RWPE1 (cell line): ENCODE data around the gene EPB42.

ENCODE experiments used
- CTCF ChIA-PET: fragments of 350-600 bp; sonication (Branson Sonifier 250); formaldehyde crosslinking; extraction: SDS; loops from one replicate; lab custom pipeline; 2021; lab: Yijun Ruan, JAX
- POLR2A ChIA-PET: fragments of 400-600 bp; formaldehyde crosslinking; extraction: SDS; loops from one replicate; lab custom pipeline; 2020; ENCODE audit warnings: antibody characterized with exemption; ENCODE audit not compliant: low non-redundant PET; lab: Yijun Ruan, JAX
- DNase-seq: peaks from one replicate; pipeline ENCODE4 v3.0.0; 2012; ENCODE audit warnings: low spot score
- H3K27ac ChIP-seq: fragments of 450-650 bp; 2 replicates; pipeline ENCODE4 v1.5.1; 2017
- TF ChIP-seq, protein P1 (sequence below): fragments of 450-650 bp; conservative IDR thresholded peaks from 2 replicates; pipeline ENCODE4 v1.5.1; 2017; ENCODE audit warnings: low read depth, mild to moderate bottlenecking

Gene EPB42

DNA sequence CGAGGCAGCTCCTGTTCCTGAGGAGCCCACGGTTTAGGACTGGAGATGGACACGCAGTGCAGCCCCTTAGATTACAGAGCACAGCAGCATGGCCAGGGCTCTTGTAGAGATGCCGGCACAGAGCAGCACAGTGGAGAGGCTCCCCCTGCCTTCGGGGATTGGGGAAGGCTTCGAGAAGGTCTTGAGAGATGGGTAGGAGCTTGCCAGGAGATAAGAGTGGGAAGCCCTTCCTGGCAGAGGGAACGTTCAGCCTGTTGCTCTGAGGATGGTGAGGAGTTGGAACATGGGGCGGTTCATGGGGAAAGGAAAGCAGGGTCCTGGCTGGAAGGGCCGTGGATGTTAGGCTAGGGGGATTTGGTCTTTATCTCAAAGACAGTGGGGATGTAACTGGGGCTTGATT lies 10.0 kb downstream of the EPB42 start:
- POLR2A ChIA-PET = no interaction called here
- no peak for DNase-seq
- CTCF ChIA-PET = interaction anchor here (0.8 kb wide), 1 partner anchor 15 kb away, joined by 3 read pairs; no protein-coding TSS in a partner anchor
- TF ChIP-seq, protein P1, sequence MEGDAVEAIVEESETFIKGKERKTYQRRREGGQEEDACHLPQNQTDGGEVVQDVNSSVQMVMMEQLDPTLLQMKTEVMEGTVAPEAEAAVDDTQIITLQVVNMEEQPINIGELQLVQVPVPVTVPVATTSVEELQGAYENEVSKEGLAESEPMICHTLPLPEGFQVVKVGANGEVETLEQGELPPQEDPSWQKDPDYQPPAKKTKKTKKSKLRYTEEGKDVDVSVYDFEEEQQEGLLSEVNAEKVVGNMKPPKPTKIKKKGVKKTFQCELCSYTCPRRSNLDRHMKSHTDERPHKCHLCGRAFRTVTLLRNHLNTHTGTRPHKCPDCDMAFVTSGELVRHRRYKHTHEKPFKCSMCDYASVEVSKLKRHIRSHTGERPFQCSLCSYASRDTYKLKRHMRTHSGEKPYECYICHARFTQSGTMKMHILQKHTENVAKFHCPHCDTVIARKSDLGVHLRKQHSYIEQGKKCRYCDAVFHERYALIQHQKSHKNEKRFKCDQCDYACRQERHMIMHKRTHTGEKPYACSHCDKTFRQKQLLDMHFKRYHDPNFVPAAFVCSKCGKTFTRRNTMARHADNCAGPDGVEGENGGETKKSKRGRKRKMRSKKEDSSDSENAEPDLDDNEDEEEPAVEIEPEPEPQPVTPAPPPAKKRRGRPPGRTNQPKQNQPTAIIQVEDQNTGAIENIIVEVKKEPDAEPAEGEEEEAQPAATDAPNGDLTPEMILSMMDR = no peak
- no peak overlapping the region for H3K27ac ChIP-seq

DNA sequence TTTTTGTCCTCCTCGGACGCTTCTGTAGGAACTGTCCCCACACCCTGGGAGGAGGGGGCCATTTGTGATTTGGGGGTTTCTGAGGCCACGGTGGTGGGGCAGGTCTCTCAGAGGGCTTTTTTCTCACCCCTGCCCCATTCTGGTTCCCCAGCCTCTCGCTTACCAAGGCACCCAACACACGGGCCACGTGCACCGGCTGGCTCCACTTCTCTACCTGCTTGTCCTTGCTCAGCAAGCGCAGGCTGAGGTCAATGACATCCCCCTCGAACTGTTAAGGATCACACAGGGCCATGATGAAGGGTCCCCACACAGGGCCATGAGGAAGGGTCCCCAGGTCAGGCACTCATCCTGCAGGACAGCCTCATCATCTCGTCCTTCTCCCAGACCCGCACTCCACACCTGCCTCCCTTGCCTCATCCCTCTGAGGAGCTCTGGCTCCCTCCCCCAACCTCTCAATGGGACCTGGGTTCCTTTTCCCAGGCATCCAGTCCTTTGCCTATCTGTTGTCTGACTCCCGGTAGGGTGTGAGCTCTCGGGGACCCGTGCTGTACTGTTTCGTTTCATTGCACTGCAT lies 10.6 kb downstream of the EPB42 start:
- ChIA-PET CTCF (interaction anchor here (0.8 kb wide), 1 partner anchor 15 kb away, joined by 3 read pairs; no protein-coding TSS in a partner anchor), POLR2A (no interaction called here)
- H3K27ac ChIP-seq = no peak overlapping the region
- TF ChIP-seq, protein P1 = no peak
- DNase-seq = no peak

DNA sequence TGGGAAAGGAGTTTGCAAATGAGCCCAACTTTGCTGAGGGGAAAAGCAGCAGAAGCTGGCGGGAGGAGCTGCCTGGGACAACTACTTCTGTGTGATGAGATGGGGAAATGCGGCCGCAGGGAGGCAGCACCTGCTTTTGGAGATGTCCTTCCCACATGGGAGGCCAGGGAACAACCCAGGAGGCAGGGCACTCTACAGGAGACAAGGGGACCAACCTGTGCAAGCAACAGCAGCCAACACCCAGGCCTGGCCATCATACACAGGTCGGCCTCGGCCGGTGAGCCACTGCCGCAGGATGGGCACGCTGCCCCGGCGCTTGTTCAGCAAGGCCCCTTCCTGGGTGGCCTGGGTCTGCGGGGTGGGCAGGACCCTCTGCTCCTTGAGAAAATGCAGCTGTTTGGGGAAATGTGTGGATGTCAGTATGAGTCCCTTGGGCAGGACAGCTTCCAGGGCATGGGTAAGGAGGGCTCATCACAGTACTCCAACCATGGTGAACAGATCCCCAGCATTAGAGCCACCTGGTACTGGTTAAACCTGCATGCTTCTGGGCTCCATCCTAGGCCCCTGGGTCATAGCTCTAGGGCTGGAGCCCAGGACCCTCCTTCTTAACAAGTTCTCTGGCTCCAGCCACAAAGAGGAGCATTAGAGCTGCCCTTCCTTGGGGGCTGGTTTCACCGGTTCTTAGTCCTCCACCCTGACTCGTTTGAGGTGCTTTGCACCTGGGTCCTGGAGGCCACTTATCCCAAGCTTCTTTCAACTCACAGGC lies 11.6 kb downstream of the EPB42 start:
- TF ChIP-seq, protein P1 = no peak
- H3K27ac ChIP-seq = no peak overlapping the region
- ChIA-PET POLR2A (no interaction called here), CTCF (interaction anchor here (0.7 to 2.2 kb wide), 2 partner anchors 10 to 76 kb away, joined by 6 to 8 read pairs; no protein-coding TSS in a partner anchor)
- no peak for DNase-seq

DNA sequence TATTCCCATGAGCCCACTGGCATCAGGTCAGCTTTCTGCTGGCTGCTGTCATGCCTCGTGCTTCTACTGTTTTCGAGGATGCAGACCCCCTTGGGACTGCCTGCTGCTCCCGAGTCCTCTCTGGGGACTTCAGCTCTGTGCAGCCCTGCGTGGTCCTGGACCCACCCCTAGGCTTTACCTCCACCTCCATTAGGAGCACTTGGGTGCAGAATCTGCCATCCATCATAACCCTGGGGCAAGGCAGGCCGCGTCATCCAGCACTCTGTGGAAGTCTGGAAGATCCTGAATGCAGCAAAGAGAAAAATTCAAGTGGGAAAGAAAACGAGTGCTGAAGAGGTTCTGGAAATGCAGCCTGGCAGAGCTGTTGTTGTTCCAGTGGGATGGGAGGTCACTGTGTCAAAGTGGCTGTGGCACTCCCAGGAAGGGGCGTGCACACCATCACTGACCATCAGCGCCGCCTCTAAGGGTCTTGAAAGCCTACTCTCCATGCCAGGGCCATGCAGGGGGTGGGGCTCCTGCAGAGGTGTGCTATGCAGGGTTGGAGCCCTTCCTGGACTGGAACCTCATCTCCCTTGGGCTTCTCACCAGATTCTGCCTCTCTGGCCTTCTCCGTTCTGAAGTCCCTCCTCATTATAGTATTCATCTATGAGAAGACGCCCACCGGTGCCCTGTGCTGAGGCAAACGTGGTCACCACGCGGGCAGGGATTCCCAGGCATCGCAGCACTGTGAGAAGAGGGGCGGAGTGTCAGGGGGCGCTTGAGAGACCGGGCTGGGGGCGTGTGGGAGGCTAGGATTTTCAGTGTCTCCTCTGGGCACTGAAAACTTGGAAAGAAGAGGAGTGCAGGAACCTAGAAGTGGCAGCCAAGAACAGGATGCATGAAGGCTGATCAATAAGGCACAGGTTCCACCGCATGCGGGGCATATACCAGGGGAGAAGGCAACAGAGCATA lies 12.5 kb downstream of the EPB42 start:
- ChIA-PET CTCF (interaction anchor here (0.5 to 2.2 kb wide), 2 partner anchors 35 to 77 kb away, joined by 3 to 8 read pairs; no protein-coding TSS in a partner anchor), POLR2A (no interaction called here)
- TF ChIP-seq, protein P1 = no peak
- no peak overlapping the region for H3K27ac ChIP-seq
- DNase-seq = no peak

DNA sequence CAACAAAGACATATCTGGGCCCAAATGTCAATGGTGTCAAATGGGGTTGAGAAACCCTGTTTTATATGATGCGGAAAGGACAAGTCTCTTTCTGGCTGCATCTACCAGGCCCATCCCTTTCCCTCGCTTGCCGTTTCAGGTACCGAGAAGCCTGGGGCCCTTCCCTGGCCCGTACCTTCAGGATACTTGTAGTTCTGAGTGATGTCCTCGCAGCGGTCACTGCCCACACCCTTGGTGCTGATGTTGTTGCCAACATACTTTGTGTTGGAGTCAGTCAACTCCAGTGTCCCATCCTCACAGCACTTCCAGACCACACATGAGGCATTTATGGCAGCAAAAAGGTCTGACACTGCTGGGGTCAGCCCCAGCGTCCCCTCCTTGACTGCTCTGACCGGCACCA lies 13.8 kb downstream of the EPB42 start:
- no peak overlapping the region for H3K27ac ChIP-seq
- ChIA-PET POLR2A (no interaction called here), CTCF (interaction anchor here (1.0 kb wide), 1 partner anchor 18 kb away, joined by 5 read pairs; no protein-coding TSS in a partner anchor)
- TF ChIP-seq, protein P1 = no peak
- DNase-seq = no peak

DNA sequence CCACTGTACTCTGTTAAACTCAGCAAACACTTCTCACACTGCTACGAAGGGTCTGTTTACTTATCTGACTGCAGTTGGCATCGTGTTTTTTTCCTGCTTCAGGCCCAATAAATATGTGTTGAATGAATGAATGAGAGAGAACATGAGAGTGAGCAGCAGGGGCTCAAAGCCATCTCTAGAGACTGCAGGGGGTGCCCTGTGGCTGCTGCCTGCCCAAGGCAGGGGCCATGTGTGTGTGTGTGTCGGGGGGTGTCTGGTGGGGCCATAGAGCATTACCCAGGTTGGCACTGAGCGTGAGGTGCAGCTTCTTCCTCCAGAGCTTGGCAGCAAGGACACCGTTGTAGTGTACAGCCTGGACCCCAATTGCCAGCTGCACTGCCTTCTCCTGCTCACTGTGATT lies 14.8 kb downstream of the EPB42 start:
- CTCF ChIA-PET = interaction anchor here (1.0 kb wide), 1 partner anchor 19 kb away, joined by 5 read pairs; no protein-coding TSS in a partner anchor
- TF ChIP-seq, protein P1 = no peak
- H3K27ac ChIP-seq = no peak overlapping the region
- no peak for DNase-seq
- POLR2A ChIA-PET = no interaction called here
